ENCODE data around the gene TRPM7.
"Not testable (repeated sequence)": the region's sequence is repeated elsewhere in the genome, so short reads cannot be mapped to it uniquely, and the experiment has no call there.

DNA sequence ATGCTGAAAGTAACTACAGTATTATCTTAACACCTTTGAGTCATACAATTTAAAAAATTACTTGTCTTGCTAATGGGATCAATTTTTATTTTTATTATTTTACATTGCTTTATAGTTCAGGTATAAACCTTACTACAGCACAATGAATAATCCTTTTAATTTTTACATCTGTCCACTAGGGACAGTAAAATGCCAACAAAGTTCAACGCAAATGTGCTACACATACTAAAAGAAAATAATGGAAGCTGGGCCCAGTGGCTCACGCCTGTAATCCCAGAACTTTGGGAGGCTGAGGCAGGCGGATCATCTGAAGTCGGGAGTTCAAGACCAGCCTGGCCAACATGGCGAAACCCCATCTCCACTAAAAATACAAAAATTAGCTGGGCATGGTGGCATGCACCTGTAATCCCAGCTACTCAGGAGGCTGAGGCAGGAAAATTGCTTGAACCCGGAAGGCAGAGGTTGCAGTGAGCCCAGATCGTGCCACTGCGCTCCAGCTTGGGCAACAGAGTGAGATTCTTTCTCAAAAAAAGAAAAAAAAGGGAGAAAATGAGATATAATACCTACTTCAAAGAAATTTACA is 64.1 kb downstream of the TRPM7 start:
- not testable (repeated sequence) for TF ChIP-seq RCOR1 (IDR thresholded peaks at IDR 0.05; ENCODE audit: low read depth, low read length); CHD2 (IDR thresholded peaks at IDR 0.05; ENCODE audit: low read length, partially characterized antibody); POLR2A (IDR thresholded peaks at IDR 0.05; ENCODE audit: low read length)
- TF ChIP-seq, protein P1, sequence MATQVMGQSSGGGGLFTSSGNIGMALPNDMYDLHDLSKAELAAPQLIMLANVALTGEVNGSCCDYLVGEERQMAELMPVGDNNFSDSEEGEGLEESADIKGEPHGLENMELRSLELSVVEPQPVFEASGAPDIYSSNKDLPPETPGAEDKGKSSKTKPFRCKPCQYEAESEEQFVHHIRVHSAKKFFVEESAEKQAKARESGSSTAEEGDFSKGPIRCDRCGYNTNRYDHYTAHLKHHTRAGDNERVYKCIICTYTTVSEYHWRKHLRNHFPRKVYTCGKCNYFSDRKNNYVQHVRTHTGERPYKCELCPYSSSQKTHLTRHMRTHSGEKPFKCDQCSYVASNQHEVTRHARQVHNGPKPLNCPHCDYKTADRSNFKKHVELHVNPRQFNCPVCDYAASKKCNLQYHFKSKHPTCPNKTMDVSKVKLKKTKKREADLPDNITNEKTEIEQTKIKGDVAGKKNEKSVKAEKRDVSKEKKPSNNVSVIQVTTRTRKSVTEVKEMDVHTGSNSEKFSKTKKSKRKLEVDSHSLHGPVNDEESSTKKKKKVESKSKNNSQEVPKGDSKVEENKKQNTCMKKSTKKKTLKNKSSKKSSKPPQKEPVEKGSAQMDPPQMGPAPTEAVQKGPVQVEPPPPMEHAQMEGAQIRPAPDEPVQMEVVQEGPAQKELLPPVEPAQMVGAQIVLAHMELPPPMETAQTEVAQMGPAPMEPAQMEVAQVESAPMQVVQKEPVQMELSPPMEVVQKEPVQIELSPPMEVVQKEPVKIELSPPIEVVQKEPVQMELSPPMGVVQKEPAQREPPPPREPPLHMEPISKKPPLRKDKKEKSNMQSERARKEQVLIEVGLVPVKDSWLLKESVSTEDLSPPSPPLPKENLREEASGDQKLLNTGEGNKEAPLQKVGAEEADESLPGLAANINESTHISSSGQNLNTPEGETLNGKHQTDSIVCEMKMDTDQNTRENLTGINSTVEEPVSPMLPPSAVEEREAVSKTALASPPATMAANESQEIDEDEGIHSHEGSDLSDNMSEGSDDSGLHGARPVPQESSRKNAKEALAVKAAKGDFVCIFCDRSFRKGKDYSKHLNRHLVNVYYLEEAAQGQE (IDR thresholded peaks at IDR 0.05) = not testable (repeated sequence)
- peak; percentile 50 for TF ChIP-seq CTCF (IDR thresholded peaks at IDR 0.05)

All from A549 (cell line).